NCI-H2107 (cell line): Measurements from ENCODE around the gene KCNE2.
A peak's percentile ranks its signal among the peaks of the same experiment; 100 is the strongest.

Source experiments
- DNase-seq: peaks from one replicate; lab custom pipeline; 2025; lab: John Stamatoyannopoulos, UW

KCNE2 gene, protein sequence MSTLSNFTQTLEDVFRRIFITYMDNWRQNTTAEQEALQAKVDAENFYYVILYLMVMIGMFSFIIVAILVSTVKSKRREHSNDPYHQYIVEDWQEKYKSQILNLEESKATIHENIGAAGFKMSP

DNA sequence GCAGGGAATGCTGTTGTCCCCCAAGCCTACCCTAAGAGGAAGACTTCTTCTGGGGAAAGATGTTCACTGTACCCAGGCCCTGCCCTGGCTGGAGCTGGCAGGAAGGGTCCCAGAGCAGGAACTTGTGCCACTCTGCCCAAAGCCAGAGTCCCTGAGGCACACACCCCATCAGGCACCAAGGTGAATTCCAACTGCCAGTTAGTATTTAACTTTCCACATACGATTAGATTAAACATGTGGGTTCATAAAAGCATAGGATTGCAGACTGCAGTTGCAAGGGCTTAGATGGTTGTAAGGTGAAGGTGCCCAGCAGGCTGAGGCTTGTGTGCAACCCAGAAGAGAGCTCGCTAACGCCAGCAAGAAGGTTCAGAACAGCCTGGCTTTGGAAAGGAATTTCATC is at the start of gene KCNE2:
Gene KCNE2, plus strand, starts transcription at position 274 of the 400 bp plus-strand sequence. CDS start 6,473 bp downstream, outside the sequence.
- DNase-seq = no peak

DNA sequence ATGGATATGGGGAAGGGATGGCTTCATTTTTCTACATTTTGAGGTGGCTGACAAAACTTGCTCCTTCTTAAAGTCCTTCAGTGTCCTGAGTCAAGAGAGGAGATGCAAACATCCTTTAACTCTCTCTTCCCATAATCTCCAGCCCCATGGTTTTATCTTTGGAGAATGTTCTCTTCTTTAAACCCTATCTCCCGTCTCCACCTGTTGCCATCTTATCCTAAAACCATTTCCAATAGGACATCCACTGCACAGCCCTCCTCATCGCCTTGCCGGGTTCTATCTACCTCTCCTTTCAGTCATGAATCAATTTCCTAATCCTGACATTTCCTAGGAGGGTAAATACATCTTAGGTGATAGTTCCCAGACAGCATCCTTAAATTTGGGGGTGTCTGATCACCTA is 44.2 kb upstream of the KCNE2 start:
- no peak for DNase-seq

DNA sequence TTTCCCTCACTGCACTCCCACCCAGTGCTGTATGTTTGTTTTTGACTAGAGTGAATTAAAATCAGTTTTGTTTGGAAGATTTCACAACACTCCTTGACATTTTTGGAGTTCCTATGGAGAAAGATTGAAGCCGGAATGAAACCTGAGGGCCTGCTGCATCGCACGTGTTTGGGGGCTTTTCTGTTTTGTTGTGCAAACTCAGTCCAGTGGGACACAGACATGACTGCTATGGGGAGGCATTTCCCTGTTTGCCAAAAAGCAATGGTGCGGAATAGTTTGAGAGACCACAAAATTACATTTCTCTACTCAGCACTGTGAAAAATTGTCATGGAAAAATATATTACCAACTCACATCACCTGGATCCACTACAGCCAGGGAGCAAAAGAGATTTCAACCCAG is 43.8 kb upstream of the KCNE2 start:
- DNase-seq = no peak

DNA sequence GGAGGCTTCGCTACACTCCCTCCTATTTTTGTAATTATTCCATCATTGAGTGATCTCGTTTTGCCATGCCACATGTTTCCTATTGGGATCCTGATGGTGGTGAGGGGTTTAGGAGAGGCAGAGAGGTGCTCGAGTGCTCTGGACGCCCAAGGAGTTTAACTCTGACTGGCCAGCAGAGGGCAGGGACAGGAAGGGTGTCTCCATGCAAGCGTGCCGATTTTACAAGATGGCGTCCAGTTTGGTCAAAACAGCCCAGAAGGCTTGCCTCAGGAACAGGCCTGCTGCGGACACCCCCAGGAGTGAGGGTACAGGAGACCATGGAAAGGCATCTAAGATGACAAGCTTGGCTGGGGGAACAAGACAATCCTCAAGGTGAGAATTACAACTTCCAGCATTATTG is 33.8 kb upstream of the KCNE2 start:
- DNase-seq = no peak

DNA sequence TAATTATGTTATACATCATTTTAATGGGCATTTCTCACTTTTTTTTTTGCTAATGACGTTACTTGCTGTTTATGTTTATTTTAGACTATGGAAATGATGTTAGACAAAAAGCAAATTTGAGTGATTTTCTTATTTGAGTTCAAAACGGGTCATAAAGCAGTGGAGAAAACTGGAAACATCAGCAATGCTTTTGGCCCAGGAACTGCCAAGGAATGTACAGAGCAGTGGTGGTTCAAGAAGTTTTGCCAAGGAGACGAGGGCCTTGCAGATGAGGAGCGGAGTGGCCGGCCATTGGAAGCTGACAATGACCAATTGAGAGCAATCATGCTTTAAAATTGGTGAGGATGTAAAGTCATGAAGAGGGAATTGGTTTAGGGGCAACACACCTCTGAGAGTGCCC is 32.1 kb upstream of the KCNE2 start:
- no peak for DNase-seq

DNA sequence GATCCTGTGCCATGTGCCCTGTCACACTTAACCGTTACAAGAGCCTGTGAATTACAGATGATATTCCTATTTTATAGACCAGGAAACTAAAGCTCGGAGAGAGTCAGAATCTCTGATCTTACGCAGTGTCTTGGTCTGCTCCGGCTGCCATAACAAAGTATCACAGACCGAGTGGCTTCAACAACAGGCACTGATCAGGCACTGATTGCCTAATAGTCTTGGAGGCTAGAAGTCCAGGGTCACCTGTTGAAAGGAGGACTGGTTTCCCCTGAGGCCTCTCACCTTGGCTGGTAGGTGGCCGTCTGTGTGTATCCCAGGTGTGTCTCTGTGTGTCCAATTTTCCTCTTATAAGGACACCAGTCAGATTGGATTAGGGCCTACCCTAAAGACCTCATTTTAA is 31.5 kb upstream of the KCNE2 start:
- DNase-seq = no peak

DNA sequence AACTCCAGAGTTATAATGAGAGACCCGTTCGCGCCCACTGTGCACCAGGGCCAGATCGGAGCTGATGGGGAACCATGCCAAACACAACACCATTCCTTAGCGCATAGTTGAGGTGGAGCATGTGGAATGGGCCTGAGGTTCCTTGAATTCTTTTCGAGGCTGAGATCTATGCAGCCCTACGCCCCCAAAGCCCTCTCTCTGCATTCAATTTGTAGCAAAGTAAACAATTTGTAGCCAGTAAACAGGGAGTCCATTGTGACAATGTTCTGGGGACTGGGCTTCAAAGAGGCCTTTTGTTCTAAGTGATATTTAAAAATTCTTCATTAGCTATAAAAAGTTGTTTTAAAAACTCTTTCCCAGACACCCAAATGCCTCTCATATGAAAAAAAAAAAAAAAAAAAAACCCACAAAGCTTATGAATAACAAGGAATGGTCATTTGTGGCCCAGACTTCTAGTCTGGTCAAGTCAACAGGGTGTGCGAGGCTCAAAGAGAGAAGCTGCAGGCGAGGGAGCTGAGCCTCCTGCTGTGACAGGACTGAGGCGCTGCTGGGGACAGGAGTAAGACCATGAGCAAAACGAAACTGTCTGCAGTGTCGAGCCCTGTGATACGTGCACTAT is 30.6 kb upstream of the KCNE2 start:
- DNase-seq = no peak

DNA sequence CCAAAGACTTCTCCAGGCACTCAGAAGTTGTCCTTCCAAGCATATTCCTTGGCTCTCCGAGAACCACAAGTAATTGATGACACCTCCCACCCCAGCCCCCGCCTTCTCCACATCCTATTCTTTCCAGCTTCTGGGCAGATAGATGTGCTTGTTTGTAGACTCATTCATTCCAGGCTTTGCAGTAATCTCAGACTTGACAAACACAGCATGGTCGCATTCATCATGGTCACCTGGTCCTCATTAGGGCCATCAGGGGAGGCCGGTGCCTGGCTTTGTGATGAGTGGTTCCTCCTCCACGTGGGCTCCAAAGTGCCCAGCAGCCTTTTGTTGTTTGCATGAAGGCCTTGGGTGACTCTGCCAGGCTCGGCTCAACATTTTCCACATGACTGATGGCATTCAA is 28.5 kb upstream of the KCNE2 start:
- DNase-seq = no peak

DNA sequence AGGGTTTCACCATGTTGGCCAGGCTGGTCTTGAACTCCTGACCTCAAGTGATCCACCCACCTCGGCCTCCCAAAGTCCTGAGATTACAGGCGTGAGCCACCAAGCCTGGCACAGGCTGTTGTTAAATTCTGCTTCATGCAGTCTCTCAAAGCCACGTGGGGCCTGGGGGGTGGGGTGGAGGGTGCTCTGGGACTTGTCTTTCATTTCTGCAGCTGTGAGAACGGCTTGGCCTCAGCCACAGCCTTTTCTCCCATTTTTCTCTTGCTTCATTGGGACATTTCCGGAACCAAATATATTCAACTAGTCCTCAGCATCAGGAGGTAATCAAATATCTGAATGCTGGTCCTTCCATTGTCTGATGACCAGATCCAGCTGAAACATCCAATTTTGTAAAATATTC is 27.6 kb upstream of the KCNE2 start:
- DNase-seq = no peak

DNA sequence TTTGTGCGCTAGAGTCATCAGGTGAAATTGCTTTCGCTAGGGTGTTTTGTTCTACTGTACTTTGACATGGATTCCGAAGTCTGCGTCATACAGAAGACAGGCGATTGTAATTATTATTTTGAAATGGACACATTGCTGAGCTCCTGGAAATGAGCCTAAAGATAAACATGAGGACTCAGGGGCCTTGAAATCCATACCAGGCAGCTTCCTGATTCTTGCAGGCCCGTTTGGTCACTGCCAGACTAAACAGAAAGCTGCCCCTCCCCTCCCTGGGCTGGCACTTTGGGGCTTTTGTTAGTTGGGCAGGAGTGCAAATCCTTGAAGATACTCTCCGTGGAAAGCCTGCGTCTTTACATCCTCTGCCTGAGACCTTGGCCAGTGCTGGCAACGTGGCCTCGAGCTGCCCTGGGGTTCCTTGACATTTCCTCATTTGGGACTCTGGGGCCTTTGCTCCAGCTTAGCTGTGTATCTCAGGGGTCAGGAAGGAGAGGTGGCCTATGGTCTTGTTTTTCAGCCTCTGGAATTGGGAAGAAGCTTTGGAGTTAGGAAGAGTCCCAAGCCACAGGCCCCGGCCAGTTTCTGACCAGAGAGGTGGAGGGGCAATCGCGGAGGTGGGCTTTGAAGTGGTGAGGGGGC is 26.9 kb upstream of the KCNE2 start:
- no peak for DNase-seq

DNA sequence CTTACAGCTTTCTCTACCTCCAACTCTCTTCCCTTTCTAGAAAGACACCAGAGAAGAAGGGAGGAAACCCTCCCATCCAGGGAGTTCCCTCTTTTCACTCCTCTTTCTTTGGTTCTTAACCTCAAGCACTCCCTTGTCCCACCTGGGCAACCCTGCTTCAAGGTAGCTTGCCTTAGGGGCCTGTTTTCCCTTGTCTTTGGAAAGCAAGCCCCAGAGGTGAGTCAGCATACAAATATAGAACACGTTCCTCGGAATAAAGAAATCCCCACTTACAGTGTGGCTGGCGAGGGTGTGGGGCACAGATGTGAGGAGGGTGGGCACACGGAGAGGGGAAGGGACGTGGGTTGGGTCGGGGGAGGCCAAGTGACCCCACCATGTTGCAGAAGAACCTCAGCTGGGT is 26.1 kb upstream of the KCNE2 start:
- no peak for DNase-seq

DNA sequence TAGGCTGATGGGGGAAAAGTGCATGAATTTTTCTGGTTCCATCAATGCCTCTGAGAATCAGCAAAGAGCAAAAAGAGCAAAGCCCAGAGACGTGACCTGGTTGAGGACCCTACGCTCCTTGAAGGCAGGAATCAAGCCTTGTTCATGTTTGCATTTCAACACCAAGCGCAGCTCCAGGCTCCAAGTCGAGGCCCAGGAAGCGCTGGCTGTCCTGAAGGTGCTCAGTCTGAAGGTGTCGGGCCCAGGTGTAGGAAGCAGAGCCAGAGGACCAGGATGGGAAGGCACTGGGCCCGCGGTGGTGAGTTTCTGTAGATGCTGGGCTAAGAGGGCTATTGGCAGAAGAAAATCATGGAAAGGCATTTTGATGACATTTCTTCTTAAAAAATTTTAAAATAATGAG is 25.6 kb upstream of the KCNE2 start:
- DNase-seq = no peak

DNA sequence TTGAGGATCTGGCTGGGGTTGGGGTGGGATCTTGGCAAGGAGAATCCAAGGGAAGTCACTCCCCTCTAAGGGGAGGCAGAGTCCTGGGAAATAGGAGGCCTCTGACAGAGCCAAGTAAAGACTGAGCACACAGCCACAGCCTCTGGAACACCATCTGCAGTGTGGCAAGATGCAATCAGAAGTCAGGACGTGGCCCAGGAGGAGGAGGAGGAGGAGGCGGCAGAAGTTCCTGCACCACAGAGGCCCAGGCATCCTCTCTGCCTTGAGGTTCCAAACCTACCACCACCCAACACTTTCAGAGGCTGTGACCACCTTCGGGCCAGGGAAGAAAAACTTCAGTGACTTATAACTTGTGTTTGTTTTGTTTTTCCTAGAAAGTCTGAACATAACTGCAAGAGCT is 23.7 kb upstream of the KCNE2 start:
- DNase-seq = no peak

DNA sequence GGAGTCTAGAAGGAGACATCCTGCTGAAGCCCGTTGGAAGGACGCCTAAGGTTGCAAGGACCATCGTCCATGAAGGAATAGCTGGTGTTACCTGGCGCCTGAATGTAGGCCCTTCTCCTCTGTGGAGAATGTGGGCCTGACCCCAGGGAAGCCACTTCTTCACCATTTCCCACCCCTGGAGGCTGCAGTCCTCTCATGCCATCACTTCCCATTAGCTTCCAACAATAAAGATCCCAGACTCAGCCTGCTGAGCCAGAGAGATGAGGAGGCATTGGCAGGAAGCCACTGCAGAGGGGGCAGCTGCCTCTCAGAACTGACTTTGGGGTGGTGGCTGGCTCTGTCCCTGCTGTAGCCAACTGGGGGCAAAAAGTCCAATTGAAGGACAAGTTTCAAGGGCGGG is 21.3 kb upstream of the KCNE2 start:
- no peak for DNase-seq

DNA sequence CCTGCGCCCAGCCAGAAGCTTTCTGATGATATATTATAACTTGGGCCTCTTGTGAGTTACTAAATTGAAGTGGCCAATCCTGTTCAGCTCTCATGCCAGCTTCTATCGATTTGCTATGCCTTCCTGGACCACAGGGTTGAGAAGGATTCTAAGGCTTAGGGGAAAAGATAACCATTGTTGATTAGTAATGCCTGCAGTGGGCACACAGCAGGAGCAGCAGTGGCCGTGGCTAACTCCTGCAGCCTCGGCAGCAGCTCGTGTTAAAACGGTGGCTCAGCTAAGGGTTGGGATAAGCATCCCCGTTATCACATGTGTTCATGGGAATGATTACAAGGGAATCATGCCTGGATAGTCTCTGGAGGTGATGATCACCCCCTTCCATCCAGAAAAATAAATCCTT is 20.5 kb upstream of the KCNE2 start:
- DNase-seq = no peak

DNA sequence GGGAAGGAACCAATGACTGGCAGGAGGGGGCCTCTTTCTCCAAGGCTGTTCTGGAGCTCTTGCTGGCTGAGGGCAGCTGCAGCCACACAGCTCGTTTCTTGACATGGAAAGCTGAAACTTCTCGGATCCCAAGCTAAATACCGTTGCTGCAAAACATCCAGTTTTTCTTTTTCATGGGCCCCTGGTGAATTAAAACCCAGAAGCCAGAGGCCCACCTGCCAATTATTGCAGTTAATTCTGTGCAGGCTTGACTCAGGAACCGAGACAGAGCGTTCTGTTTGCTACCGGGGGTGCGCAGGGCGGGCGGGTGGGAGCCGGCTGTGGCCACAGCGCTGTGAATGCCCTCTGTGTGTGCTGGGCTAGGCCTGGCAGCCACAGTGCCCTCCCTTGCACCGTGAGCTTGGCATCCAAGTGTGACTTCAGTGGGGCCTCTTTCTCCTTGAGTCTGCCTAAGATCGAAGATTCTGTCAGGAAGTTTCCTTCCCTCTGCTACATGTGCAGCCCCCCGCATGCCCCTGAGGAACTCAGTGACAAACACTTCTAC is 19.9 kb upstream of the KCNE2 start:
- no peak for DNase-seq

DNA sequence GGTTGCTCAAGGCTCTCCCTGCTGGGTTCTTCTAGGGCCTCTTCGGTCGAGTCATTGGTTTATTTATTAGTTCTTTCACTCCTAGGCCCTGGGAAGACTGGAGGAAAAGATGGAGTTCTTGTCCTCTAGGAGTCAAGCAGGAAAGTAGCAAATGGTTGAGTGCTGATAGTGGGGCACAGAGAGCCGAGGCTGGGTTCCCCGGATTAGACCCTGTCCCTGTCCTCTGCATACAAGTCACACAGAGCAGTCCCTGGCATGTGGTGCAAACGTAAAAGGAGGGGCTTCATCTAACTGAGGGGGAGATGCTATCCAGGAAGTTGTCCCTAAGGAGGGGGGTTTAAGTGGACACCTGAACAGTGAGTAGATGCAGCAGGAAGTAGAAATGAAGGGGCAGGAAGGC is 19.2 kb upstream of the KCNE2 start:
- DNase-seq = no peak

DNA sequence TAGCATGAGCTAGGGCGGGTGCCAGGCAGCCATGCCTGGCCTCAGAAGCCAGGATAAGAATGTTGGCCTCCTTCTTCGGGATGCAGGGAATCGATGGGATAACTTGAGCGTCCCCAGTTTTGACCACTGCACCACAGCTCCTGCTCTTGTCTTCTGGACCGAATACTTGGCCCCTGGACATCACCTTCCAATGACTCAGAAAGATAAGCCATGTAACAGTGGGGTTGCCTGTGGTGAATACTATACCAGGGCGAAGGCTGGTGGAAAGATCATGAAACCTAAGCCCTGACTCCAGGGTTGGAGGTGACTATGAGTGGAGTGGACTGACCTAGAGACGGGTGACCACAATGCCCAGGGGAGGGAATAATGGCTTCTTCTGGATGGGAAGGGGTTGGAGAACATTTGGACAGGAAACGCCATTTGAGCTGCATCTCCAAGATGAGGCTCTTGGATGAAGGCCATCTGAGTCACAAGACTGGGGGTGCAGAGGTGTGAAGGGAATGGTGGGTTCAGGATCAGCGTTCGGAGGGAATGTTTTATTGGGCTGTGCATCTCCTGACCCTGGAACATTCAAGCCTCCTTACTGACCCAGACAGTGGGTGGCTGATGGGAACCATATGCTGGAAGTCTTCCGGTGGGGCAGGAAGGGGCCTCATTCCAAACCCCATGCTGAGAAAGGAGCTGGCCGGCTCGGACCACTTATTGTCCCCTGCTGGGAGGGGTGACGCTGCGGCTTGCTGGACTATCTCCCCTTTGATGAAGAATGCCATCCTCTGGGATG is 18.5 kb upstream of the KCNE2 start:
- no peak for DNase-seq

DNA sequence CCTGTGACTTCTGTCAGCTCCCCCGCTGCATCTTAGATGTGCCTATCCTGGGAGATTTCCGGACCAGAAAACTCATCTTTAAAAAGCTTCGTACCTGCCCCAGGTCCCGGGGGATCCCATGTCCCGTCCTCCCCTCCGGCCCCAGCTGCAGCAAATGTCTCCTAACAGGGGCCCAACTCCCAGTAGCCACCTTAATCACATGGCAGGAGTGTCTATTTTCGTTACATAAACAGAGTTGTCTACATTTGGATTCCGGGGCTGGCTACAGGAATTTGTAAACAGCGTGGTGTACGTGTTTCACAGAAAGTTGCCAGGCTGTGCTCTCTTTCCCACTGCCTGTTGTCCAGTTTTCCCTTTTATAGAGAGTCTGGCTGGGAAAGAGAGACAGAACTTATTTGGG is 17.9 kb upstream of the KCNE2 start:
- DNase-seq = no peak

DNA sequence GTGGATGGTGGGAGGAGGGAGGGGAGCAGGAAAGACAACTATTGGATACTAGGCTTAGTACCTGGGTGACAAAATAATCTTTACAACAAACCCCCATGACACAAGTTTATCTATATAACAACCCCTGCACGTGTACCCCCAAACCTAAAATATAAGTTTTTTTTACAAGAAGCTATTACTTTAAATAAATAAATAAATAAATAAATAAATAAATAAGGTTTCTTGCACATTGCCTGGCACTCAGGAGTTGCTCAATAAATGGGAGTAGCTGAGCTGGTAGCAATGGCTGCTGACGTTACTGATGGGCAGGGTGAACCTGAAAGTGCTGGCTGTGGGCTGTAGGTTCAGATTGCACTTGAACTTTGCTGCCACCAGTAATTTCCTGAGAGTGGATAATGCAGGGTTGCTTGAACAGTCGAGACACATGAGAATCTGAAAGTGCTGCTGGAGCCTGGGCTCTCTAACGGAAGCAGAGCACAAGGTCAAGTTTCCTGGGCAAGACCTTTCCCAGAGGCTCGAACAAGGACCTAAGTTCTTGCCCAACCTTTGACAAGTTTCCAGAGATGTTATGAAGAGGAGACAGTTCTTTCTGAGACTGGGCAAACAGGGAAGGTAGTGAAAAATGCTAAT is 14.8 kb upstream of the KCNE2 start:
- no peak for DNase-seq

DNA sequence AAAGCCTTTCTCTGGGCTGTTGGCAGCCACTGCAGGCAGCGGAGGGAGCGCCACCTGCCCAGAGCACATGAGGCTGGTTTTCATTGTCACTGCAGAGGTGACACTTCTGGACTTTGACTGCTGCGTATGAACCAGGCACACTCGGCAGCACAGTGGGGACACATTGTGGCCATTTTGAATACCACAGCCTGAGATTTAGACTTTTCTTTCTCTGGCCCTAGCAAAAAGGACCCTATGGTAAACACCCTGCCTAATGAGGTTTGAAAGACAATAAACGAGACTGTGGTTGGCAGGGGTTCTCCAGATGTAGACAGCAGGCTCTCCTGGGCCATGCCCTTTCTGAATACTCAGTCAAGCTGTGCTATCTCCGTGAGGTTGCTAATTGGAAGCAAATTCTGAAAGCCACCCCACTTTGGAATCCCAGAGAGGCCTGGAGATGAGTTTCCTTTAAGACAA is 12.0 kb upstream of the KCNE2 start:
- DNase-seq = peak; percentile 56

DNA sequence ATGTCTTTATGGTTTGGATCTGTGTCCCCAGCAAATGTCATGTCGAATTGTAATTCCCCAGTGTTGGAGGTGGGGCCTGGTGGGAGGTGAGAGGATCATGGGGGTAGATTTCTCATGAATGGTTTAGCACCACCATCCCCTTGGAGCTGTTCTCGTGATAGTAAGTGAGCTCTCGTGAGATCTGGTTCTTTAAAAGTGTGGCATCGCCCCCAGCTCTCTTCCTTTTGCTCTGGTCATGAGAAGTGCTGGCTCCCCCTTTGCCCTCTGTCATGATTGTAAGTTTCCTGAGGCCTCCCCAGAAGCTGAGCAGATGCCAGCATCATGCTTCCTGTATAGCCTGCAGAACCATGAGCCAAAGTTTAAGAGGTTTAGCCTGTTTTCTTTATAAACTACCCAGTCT is 11.2 kb upstream of the KCNE2 start:
- no peak for DNase-seq
